Left forelimb (tissue), 1 donor: Measurements from ENCODE around the gene DCP1B.

Experiments
- DNase-seq: peaks from one replicate; pipeline ENCODE4 v3.0.0-alpha.2; 2018; ENCODE audit warnings: low spot score

Gene DCP1B

DNA sequence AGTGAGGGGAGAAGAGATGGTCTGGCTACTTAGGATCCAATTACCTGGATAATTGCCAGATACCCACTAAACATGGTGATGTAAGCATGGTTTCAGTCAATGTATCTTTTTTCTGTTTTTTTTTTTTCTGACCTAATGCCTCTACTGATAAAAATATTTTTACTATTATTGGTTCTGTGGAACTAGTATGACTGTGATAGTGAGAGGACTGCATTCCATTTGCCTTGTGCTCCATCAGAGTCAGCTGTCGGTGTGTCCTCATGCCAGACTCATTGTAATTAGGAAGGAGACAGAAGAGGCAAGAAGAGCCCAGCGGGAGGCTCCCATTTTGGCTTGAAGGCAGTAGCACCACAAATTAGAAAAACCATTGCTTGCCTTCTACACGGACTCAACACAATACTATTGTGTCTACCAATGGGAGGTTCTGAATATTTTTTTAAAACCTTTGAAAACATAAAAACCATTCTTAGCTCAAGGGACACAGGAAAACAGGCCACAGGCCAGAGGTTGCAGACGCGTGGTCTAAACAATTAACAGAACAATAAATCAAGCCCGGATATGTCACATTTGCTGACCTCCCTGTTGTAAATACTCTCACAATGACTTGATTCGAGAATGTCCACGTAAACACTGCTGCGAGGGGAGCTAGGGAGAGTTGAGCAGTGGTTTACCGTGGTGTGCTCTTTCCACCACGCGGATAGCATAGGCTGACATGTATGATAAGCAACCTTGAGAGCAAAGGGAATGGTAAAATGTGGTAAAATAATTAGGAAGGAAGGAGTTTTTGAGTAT is 13.5 kb upstream of the DCP1B start:
- DNase-seq = no peak

DNA sequence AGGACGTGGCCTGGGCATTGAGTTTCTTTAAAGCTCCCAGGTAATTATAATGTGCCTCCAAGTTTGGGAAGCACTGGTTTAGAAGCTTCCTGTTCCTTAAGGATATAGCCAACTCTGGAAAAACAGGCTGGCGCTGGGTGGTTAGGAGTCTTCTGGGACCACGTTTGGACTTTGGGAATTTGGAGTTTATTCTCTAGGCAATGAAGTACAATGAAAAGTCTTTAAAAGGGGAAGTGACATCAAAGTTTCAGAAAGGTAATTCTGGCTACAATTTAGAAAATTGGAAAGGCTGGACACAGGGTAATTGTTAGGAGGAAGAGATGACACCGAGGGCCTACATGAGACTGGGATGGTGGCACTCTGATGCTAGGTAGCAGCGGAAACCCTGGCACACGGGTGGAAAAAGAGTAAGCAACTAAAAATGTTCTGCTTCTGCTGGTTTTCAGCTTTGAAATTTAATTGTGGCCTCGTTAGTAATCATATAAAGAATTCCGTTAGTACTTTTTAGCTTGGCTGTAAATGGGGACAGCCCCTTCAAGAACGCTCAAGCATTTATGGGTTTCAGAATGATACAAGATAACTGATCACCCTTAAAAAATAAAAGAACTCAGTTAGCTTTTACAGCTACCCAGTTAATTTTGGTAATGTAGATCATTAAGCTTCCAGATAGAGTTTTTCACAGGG is 12.7 kb upstream of the DCP1B start:
- DNase-seq = no peak

DNA sequence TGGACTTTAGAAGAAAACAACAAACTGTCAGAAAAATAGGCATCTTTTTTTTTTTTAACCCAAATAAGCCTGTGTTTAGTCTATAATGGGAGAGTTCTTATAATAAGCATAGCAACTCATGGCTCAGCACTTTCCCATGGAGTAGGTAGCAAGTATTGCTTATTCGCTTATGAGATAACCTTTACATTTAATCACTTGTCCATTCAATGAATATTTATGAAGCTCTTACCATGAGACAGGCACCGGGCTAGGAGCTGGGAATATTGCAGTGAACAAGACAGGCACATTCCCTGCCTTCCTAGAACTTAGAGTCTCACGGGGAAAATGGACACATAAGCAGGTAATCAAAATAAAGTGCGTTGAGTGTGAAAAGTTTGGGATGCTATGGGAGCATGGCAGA is 10.0 kb upstream of the DCP1B start:
- no peak for DNase-seq

DNA sequence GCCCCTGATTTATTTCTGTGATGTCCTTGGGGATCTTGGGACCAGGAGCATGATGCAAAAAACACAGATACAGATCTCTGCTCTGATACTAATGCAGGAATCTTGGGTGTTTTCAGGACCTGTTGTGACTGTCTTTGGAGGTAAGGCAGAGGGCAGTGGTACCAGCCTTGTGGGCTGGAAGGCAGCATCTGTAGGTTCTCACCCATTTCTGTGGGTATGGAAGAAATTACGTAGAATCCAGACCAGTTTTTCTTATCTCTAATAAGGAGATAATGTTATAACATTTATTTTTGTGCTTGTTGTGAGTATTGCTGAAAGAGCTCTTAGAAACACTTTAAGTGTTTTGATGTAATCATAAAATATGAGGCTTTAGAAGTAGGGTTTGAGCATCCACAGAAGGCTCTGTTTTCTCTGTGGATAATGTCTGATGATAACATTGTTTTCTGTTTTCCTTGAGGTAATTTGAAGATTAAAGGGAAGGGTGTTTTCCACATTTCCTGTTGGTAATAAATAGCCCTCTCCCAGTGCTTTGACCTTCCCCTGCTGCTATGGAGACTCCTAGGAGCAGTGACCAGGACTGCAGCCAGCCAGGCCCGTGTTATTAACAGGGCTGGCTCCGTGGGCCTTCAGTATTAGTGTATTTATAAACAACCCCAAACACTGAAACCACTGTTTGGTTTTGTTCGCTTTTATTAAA is 9.4 kb upstream of the DCP1B start:
- DNase-seq = no peak

DNA sequence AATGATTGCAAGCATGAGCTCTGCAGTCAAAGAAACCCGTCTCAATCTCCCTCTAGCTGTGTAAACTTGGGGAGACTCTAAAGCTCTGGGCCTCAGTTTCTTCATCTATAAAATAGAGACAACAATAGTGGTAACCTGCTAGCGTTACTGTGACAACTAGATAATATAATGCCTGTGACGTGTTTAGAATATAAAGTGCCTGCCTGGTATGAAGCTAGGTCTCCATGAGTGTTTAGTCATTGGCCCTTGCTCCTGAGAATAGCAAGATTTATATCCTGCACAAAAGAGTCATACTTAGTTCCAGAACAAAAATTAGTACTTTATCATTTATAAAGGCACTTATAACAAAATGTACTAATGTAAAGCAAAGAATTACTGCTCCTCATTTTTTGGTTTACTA is 8.8 kb upstream of the DCP1B start:
- no peak for DNase-seq

DNA sequence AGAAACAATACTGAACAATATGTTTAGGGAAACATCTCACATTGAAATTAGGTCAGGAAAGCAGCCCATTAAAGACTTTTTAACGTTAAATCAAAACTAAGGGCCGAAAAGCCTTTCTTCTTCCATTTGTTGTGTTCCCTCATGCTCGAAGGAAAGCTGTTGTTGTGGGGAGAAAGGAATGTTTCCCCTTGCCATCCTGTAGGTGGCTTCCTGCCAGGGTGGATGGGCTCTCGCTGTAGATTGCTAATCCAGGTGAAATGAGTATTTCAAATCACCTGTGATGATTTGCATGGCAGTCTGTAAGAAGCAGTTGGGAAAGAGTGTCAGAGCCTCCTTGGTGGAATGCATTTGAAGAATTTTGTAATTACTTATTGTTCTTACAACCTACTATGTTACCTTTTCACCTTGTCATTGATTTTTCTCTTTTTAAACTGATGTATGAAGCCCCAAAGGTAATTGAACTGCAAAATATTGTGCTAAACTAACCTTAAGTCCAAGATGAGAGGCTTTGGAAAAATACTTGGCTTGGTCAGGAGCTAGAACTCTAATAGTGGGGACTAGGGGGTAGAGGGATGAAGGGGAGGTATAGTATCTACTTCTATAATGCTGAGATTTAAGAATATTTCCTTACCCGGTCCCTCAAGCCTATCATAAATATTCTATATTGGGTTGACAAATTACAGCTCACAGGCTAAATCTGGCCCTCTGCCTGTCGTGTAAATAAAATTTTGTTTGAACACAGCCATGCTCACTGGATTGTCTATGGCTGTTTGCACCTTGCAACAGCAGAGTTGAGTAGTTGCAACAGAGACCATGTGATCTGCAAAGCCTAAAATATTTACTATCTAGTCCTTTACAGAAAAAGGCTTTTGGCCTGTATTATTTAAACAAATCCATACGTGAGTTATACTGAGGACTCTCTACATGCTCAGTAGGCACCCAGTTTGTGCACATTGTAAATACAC is 7.7 kb upstream of the DCP1B start:
- no peak for DNase-seq

DNA sequence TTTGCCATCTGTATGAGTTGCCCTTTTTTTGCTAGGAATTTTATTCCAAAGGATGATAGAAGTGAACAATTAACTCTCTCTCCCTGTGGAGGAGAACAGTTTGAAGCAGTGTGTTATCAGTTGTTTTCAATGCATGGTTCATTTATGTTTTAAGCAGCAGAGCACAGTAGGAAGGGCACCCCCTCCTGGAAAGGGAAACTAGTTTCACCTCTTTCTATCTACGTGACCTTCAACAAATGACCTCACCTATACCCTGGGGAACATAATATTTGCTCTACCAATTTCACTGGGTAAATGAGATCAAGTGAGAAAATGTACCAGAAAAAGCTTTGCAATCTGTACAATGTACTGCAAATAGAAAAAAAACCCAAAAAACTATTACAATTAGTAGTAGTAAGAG is 5.4 kb upstream of the DCP1B start:
- DNase-seq = no peak

DNA sequence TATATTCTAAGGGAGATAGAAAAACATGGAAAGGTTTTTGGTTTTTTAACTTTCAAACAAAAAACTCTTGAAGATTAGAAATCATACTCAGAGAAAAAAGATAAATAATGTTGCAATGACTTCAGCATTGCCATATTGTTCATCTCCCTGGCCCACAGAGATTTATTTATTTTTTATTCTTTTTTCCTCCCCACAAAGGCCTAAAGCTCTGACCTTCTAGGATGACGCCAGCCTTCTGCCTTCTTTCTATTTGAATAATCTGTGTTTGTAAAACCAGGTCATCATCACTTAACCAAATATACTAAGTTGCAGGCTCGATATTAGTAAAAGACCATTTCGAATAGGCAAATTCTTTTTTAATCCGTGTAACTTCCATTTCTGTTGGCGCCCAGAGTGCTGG is 4.4 kb upstream of the DCP1B start:
- no peak for DNase-seq

DNA sequence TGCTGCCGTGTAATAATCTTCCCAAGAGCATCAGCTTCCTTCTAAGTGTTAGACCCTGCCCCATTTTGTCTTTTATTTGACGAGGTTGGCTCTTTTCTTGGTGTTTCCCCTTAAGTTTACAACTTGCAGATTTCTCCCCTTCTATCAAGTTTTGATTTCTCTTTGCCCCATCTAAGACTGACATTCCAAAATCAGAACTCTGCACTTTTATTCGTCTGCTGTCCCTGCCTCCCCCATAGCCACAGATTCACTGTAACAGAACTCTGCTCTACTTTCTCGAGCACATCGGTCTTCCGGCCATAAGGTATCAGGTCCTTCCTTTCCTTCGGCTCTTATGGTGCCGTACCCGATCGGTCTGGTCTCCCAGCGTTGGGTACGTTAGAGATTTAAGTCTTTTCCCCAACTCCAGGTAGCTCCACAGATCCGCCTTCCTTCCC is 563 bp downstream of the DCP1B start:
- DNase-seq = no peak

DNA sequence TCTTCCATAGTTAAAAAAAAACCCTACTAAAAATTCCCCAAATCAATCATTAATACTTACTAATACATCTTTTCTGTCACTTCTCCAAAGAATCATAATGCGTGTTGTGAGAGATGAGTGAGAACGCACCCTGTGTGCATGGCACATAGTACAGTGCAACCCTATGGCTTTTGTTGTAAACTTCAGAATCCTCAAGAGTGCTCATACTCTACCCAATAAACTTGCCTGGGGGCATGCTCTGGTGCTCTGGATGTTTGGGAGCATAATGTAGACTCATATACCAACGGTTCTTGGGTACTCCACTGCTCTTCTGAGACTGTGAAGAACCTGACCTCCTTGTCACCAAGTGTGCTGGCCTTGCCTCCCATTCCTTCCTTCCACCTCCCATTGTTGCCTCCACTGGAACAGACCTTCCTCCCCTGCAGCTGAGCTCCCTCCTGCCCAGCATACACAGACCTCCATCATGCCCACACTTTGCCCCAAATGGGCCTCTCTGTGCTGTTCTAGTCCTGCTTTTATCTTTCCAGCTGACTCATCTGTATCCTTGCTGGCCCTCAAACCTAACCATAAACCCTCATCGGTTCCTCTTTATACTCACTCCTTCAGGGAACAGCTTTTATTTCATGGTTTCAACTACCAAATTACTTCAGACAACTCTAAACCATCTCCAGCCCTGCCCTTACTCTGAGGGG is 8.9 kb downstream of the DCP1B start:
- DNase-seq = no peak

DNA sequence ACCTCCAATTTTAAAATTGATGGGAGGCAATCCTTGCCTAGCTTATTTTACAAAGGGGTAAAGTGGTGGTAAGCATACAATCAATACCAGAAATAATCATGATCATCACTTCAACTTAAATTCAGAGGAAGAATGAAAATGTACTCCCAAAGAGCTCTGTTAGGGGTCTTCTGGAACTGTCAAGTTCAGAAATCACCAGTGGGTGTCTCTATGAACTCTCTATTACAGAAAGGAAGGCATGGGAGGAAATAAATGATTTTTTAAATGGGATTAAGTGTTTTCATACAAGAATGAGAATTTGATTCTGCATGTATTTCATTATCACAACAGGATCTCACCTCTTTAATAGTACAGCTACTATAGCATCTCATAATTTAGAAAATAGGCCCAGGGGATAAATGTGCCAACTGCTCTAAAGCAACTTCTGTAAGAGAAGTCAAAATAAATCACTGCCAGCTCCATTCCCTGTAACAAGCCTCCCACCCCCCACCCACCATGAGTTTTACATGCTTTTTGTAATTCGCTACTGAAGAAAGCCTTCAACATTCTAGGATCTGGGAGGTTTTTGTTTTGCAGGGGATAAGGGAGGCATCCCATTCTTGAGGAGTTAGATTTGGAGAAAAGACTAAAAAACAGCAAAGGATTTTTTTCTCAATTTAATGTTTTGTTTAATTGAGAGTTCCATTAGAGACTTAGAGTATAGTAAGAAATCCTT is 9.7 kb downstream of the DCP1B start:
- no peak for DNase-seq

DNA sequence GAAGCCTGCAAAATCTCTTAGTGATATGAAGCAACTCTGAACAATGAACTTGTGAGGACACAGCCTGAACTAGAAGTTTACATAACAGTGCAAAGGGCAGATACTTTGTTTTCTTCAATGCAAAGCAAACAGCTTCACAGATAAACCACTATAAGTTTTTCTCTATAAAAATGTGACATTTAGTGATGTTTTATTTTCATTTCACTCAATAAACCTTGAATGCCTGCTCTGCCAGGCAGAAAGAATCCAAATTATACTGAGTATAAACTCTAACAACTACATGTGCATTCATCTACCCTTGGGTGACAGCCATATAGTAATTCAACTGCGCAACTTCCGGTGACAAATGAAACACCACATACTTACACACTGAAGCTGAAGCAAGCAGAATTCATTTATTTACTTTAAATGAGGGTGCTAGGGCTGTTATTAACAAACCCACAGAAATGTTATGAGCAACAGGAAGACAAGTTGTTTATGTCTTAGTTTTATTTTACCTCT is 10.3 kb downstream of the DCP1B start:
- DNase-seq = no peak

DNA sequence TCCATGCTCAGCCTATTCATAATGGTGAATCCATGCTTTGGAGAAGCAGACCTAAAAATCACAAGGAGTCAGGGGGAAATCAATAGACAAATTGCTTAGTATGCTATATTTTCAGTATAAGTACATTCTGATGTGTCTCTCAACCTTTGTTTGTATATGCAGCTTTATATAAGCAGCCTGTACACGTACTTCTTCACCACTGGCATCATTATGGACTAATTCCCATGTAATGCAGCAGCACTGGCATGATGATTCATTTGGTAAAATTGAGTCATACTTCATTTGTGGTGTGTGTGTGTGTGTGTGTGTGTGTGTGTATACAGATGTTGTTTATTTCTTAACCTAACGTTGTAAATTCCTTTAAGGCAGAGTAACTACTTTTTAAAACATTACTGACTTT is 10.9 kb downstream of the DCP1B start:
- DNase-seq = no peak

DNA sequence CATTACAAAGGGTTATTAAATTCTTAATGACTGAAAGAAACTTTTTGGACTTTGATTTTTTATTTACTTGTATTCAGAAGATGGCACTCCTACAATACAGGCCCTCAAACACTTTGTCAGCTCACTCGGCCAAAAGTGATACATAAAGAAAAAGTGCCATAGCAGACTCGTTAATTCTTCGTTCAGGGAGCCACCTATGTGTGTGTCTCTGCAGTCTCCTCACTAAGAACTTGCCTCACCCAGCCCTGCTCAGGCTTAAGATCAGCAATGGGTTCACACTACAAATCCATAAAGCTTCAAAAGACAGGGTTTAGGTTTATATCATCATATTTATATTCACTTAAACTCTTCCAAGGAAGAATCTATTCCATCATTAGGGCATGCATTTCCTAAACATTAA is 11.5 kb downstream of the DCP1B start:
- no peak for DNase-seq

DNA sequence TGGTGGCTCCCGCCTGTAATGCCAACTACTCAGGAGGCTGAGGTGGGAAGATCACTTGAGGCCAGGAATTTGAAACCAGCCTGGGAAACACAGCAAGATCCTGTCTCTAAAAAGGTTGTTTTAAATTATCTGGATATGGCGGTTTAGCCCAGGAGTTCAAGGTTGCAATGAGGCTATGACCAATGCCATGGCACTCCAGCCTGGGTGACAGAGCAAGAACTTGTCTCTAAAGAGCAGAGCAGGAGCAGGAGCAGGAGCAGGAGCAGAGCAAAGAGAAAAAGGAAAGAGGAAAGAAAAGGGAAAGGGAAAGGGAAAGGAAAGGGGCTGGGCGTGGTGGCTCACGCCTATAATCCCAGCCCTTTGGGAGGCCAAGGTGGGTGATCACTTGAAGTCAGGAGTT is 15.1 kb downstream of the DCP1B start:
- no peak for DNase-seq

DNA sequence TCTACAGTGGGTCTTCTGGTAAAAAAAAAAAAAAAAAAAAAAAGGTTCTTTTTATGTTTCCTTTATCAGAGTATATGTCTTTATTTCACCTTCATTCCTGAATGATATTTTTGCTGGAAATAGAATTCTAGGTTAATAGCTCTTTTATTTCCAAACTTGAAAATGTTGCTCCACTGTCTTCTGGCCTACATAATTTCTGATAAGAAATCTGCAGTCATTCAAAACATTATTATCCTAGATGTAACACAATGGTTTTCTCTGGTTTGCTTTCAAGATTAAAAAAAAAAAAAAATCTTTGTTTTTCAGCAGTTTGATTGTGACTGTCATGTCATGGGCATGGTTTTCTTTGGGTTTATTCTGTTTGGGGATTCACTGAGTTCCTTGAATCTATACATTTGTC is 19.5 kb downstream of the DCP1B start:
- no peak for DNase-seq

DNA sequence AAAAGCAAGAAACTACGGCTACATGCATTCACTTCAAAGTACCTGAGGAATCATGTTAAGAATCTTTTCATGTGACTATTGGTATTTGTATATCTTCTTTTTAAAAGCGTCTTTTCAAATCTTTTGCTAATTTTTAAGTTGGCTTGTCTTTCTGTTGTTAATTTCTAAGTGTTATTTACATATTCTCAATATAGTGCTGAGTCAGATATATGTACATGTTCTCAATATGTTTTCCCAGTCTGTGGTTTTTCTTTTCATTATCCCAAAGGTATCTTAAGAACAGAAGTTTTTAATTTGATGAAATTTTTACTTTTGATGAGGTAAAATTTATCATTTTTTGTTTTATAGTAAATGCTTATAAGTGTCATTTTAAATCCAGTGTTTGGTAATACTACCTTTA is 24.0 kb downstream of the DCP1B start:
- DNase-seq = no peak

DNA sequence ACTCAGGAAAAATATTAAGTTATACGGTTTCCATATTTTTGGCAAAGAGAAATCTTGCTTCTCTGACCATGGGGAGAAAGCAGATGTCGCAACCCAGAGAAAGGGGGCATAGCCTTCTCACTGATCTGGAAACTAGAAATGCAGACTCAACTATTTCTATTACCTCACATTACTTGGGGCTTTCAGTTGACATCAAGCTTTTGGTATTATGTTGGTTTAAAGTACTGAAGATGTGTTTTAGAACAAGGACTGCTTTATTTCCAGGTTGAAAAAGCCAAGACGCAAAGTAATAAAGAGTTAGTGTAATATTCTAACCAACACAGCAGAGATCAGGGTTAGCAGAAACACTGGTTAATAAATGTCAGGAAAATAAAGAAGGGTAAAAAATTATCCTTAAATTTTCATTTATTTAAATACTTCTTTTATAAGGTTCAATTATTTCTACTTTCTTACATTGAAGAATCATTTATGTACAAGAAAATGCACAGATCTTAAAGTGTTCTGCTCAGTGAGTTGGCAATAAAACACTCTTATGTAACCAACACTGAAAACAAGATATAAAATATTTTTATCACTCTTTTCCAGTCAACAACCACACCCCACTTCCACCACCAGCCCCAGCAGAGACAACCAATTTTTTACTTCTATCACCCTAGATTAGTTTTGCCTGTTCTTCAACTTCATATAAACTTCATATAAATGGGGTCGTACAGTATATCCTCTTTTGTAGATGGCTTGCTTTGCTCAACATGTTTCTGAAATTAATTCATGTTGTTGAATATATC is 26.0 kb downstream of the DCP1B start:
- DNase-seq = no peak

DNA sequence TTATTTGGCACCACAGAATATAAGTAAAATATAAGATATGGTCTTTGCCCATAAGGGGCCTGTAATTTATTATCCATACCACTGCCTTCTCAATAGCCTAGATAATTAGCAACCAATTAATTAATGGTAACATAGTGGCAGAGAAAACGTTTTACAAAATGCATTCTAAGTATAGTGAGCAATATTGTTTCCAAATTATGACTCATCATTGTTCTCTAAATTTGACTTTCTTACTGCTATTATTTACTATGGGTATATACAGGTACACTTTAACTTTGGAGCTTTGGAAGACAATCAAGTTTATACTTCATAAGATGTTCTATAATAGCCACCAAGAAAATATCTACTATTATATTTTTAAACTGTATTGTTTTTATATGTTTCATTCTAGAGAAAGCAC is 26.7 kb downstream of the DCP1B start:
- no peak for DNase-seq

DNA sequence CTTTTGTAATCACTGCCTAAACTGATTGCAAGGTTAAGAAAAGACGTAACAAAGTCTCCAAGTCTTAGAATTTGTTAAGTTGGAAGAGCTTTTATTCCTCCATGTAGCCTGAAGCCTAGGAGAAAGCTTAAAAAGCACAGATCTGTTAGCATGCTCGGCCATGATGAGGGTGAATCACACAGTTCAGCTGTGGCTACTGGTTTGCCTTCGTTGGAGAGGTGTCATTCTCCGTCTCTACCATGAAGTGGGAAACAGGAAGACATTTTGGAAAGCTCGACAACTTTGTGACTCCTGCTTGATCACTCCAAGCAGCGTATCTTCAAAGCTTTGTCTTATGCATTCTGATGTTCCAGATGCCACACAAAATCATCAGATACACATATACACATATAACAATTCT is 27.1 kb downstream of the DCP1B start:
- DNase-seq = no peak
